ENCODE measurements around the gene MAP2K7.
"Not testable (repeated sequence)": the region's sequence is repeated elsewhere in the genome, so short reads cannot be mapped to it uniquely, and the experiment has no call there.

MAP2K7 gene

GRCh38 chr19:7885818-7886217 is 17.9 kb upstream of the MAP2K7 start:
- H3K27ac Mint-ChIP-seq, result no peak overlapping the region
- H3K4me1 Mint-ChIP-seq, result peaks cover 0 to 2% of the 10 kb centered on the region in 2 donors
- no peak for ATAC-seq (replicated peaks)

GRCh38 chr19:7887408-7888144 is 16.1 kb upstream of the MAP2K7 start:
- Mint-ChIP-seq H3K9me3 (peaks cover 0 to 2% of the 10 kb centered on the region in 2 donors), H3K4me3 (no peak overlapping the region), H3K36me3 (peaks cover 0 to 1% of the 10 kb centered on the region in 2 donors), H3K27ac (no peak overlapping the region), H3K4me1 (peaks cover 0 to 3% of the 10 kb centered on the region in 2 donors), H3K27me3 (peaks cover 24 to 37% of the 10 kb centered on the region in 2 donors)
- ATAC-seq (replicated peaks) (no peak), DNase-seq (no peak)

More at GRCh38 chr19:7885818-7886217, 17.9 kb upstream of the MAP2K7 start:
- no peak overlapping the region for H3K4me3 Mint-ChIP-seq
- H3K36me3 Mint-ChIP-seq, result peaks cover 0 to 1% of the 10 kb centered on the region in 2 donors
- peaks cover 24 to 30% of the 10 kb centered on the region in 2 donors for H3K27me3 Mint-ChIP-seq
- DNase-seq, result no peak
- peaks cover 0 to 4% of the 10 kb centered on the region in 2 donors for H3K9me3 Mint-ChIP-seq

- DNase-seq, result no peak
- peaks cover 0 to 3% of the 10 kb centered on the region in 2 donors for H3K4me1 Mint-ChIP-seq
- peaks cover 0 to 1% of the 10 kb centered on the region in 2 donors for H3K36me3 Mint-ChIP-seq
- no peak within 1 kb of the TSS for H3K27ac Mint-ChIP-seq
- peaks cover 24 to 37% of the 10 kb centered on the region in 2 donors for H3K27me3 Mint-ChIP-seq
- peaks cover 0 to 2% of the 10 kb centered on the region in 2 donors for H3K9me3 Mint-ChIP-seq
- peak; percentile 64 to 77 for ATAC-seq (replicated peaks)
- H3K4me3 Mint-ChIP-seq, result no peak within 1 kb of the TSS
Observed at GRCh38 chr19:7888145-7888825, 15.4 kb upstream of the MAP2K7 start, which contains the start of gene LRRC8E. Gene LRRC8E (plus strand): TSS chr19:7888510. CDS start chr19:7895604, 7,094 bp downstream.

- Mint-ChIP-seq H3K9me3 (peaks cover 0 to 2% of the 10 kb centered on the region in 2 donors), H3K27ac (no peak overlapping the region), H3K4me3 (no peak overlapping the region), H3K27me3 (peaks cover 25 to 37% of the 10 kb centered on the region in 2 donors), H3K4me1 (peaks cover 0 to 3% of the 10 kb centered on the region in 2 donors), H3K36me3 (peaks cover 0 to 1% of the 10 kb centered on the region in 2 donors)
- DNase-seq, result no peak
- no peak for ATAC-seq (replicated peaks)
Observed at GRCh38 chr19:7888826-7889217, 14.9 kb upstream of the MAP2K7 start.

GRCh38 chr19:7893362-7894101 is 10.1 kb upstream of the MAP2K7 start:
- peaks cover 31 to 44% of the 10 kb centered on the region in 2 donors for H3K27me3 Mint-ChIP-seq

GRCh38 chr19:7894612-7895309 is 8.9 kb upstream of the MAP2K7 start:
- DNase-seq (no peak), ATAC-seq (replicated peaks) (no peak)
- Mint-ChIP-seq H3K4me3 (no peak overlapping the region), H3K9me3 (no peaks in the 10 kb centered on the region), H3K4me1 (peaks cover 0 to 1% of the 10 kb centered on the region in 2 donors), H3K27me3 (peaks cover 26 to 33% of the 10 kb centered on the region in 2 donors), H3K36me3 (no peaks in the 10 kb centered on the region), H3K27ac (no peak overlapping the region)

More at GRCh38 chr19:7893362-7894101, 10.1 kb upstream of the MAP2K7 start:
- H3K9me3 Mint-ChIP-seq; H3K27ac Mint-ChIP-seq; DNase-seq; H3K4me3 Mint-ChIP-seq; H3K36me3 Mint-ChIP-seq; ATAC-seq (replicated peaks); H3K4me1 Mint-ChIP-seq: not testable (repeated sequence)

GRCh38 chr19:7895565-7895964 is 8.1 kb upstream of the MAP2K7 start:
- DNase-seq (no peak), ATAC-seq (replicated peaks) (no peak)
- no peaks in the 10 kb centered on the region for H3K9me3 Mint-ChIP-seq
- H3K27me3 Mint-ChIP-seq, result peaks cover 23 to 30% of the 10 kb centered on the region in 2 donors
- H3K4me3 Mint-ChIP-seq, result no peak overlapping the region
- H3K27ac Mint-ChIP-seq, result no peak overlapping the region
- no peaks in the 10 kb centered on the region for H3K36me3 Mint-ChIP-seq
- peaks cover 0 to 1% of the 10 kb centered on the region in 2 donors for H3K4me1 Mint-ChIP-seq

GRCh38 chr19:7897292-7897691 is 6.4 kb upstream of the MAP2K7 start:
- peaks cover 19 to 23% of the 10 kb centered on the region in 2 donors for H3K27me3 Mint-ChIP-seq
- DNase-seq (no peak), ATAC-seq (replicated peaks) (no peak)
- H3K4me3 Mint-ChIP-seq, result no peak overlapping the region
- no peaks in the 10 kb centered on the region for H3K9me3 Mint-ChIP-seq
- H3K4me1 Mint-ChIP-seq, result peaks cover 2 to 6% of the 10 kb centered on the region in 2 donors
- no peak overlapping the region for H3K27ac Mint-ChIP-seq
- H3K36me3 Mint-ChIP-seq, result no peaks in the 10 kb centered on the region

- DNase-seq (no peak), ATAC-seq (replicated peaks) (no peak)
- Mint-ChIP-seq H3K27ac (no peak overlapping the region), H3K27me3 (peaks cover 17 to 22% of the 10 kb centered on the region in 2 donors), H3K4me3 (no peak overlapping the region), H3K4me1 (peaks cover 14 to 20% of the 10 kb centered on the region in 2 donors), H3K36me3 (peaks cover 2 to 6% of the 10 kb centered on the region in 2 donors), H3K9me3 (no peaks in the 10 kb centered on the region)
Observed at GRCh38 chr19:7898967-7899366, 4.7 kb upstream of the MAP2K7 start.

- Mint-ChIP-seq H3K36me3 (peaks cover 2 to 11% of the 10 kb centered on the region in 2 donors), H3K27ac (no peak overlapping the region), H3K27me3 (peaks cover 11 to 13% of the 10 kb centered on the region in 2 donors), H3K4me3 (no peak overlapping the region), H3K4me1 (peaks cover 18 to 26% of the 10 kb centered on the region in 2 donors), H3K9me3 (no peaks in the 10 kb centered on the region)
- no peak for DNase-seq
- ATAC-seq (replicated peaks), result no peak
Observed at GRCh38 chr19:7899751-7900378, 3.8 kb upstream of the MAP2K7 start.

- Mint-ChIP-seq H3K4me1 (peaks cover 22 to 31% of the 10 kb centered on the region in 2 donors), H3K9me3 (no peaks in the 10 kb centered on the region), H3K27ac (no peak overlapping the region), H3K27me3 (peaks cover 5 to 7% of the 10 kb centered on the region in 2 donors), H3K4me3 (no peak overlapping the region), H3K36me3 (peaks cover 2 to 15% of the 10 kb centered on the region in 2 donors)
- no peak for DNase-seq
- ATAC-seq (replicated peaks), result no peak
Observed at GRCh38 chr19:7900401-7900870, 3.2 kb upstream of the MAP2K7 start.

GRCh38 chr19:7900931-7901330 is 2.7 kb upstream of the MAP2K7 start:
- peaks cover under 1 to 6% of the 10 kb centered on the region in 2 donors for H3K27me3 Mint-ChIP-seq
- no peak overlapping the region for H3K4me3 Mint-ChIP-seq
- H3K27ac Mint-ChIP-seq, result no peak overlapping the region
- ATAC-seq (replicated peaks) (no peak), DNase-seq (no peak)
- peaks cover 7 to 20% of the 10 kb centered on the region in 2 donors for H3K36me3 Mint-ChIP-seq
- H3K9me3 Mint-ChIP-seq, result no peaks in the 10 kb centered on the region
- H3K4me1 Mint-ChIP-seq, result peaks cover 26 to 36% of the 10 kb centered on the region in 2 donors

GRCh38 chr19:7901337-7901736 is 2.3 kb upstream of the MAP2K7 start:
- peaks cover 27 to 40% of the 10 kb centered on the region in 2 donors for H3K4me1 Mint-ChIP-seq
- H3K36me3 Mint-ChIP-seq, result peaks cover 9 to 23% of the 10 kb centered on the region in 2 donors
- H3K4me3 Mint-ChIP-seq, result no peak overlapping the region
- H3K27me3 Mint-ChIP-seq, result peaks cover 0 to 6% of the 10 kb centered on the region in 2 donors
- H3K9me3 Mint-ChIP-seq, result no peaks in the 10 kb centered on the region
- ATAC-seq (replicated peaks), result no peak
- H3K27ac Mint-ChIP-seq, result no peak overlapping the region
- no peak for DNase-seq

All from stimulated activated naive B cell treated with anti-CD40 and anti-IgM and Interleukin-4, amounts not matched to agents 10 μg/mL and 1 μg/mL and 100 μg/mL, for 72 hours (primary cell).